Caco-2 (cell line): ENCODE data around the gene FAM89A. TPM values are rescaled to one million over a fixed set of nuclear protein-coding genes. Genes with fewer than 3 reads are reported as not detected.

ENCODE experiments used
- BruUV-seq: library from RNA; stranded (reverse); fragments of 400-500 nt; replicated peaks from 2 replicates; lab custom pipeline; 2021; lab: Mats Ljungman, UMichigan
- CTCF ChIA-PET: fragments of 300-600 bp; sonication (Branson Sonifier 250); formaldehyde crosslinking; loops from one replicate; lab custom pipeline; 2022; ENCODE audit warnings: antibody characterized with exemption; lab: Charles Lee
- POLR2A ChIA-PET: fragments of 300-600 bp; sonication (Branson Sonifier 250); formaldehyde crosslinking; loops from one replicate; lab custom pipeline; 2022; ENCODE audit warnings: antibody characterized with exemption; lab: Charles Lee
- DNase-seq, 2 experiments: peaks; one replicate each; pipeline versions ENCODE4 v3.0.0 to v3.0.0-alpha.2; 2020 to 2022
- H3K27me3 ChIP-seq: replicated peaks from 2 replicates; pipeline ENCODE4 v1.6.0; 2011; ENCODE audit warnings: low read length; ENCODE audit not compliant: control insufficient read depth, insufficient read depth
- H3K36me3 ChIP-seq: 2 replicates; pipeline ENCODE4 v1.5.1; 2011; ENCODE audit warnings: low read length; ENCODE audit not compliant: control insufficient read depth, insufficient read depth
- H3K4me1 ChIP-seq: fragments of 250-450 bp; sonication (Bioruptor Pico); 2 replicates; pipeline ENCODE4 v1.5.1; 2020; ENCODE audit warnings: mild to moderate bottlenecking
- H3K4me3 ChIP-seq: 2 replicates; pipeline ENCODE4 v1.5.1; 2011; ENCODE audit warnings: low read depth, mild to moderate bottlenecking, control low read depth, low read length
- H3K9me3 ChIP-seq: fragments of 250-450 bp; sonication (Bioruptor Pico); 2 replicates; pipeline ENCODE4 v1.5.1; 2020; ENCODE audit warnings: mild to moderate bottlenecking, moderate library complexity
- H3K27ac Mint-ChIP-seq: one replicate; pipeline ENCODE4 v1.8.0; 2022; ENCODE audit warnings: mixed read lengths; ENCODE audit not compliant: unreplicated experiment
- H3K27me3 Mint-ChIP-seq: one replicate; pipeline ENCODE4 v1.8.0; 2022; ENCODE audit warnings: mixed read lengths; ENCODE audit not compliant: insufficient read depth, unreplicated experiment
- H3K36me3 Mint-ChIP-seq: one replicate; pipeline ENCODE4 v1.8.0; 2022; ENCODE audit warnings: mild to moderate bottlenecking, mixed read lengths; ENCODE audit not compliant: insufficient read depth, unreplicated experiment
- H3K4me1 Mint-ChIP-seq: one replicate; pipeline ENCODE4 v1.8.0; 2022; ENCODE audit warnings: low read depth, mixed read lengths; ENCODE audit not compliant: unreplicated experiment
- H3K4me3 Mint-ChIP-seq: one replicate; pipeline ENCODE4 v1.8.0; 2022; ENCODE audit warnings: mild to moderate bottlenecking, moderate library complexity, mixed read lengths; ENCODE audit not compliant: unreplicated experiment
- H3K9me3 Mint-ChIP-seq: one replicate; pipeline ENCODE4 v1.8.0; 2022; ENCODE audit warnings: mixed read lengths; ENCODE audit not compliant: unreplicated experiment
- intact Hi-C: fragments of 100-400 bp; cut with micrococcal nuclease; formaldehyde crosslinking; loops from one replicate; pipeline ENCODE4 v1.10.0; 2022; ENCODE audit not compliant: unreplicated experiment
- total RNA-seq: library from RNA; stranded (reverse); gene quantifications from 2 replicates; pipeline ENCODE4 v1.2.3, GENCODE V29; 2022
- TF ChIP-seq, protein P1 (sequence below), 2 experiments: fragments of 200-600 bp in 1 of 2; IDR thresholded peaks; 1 replicate in 1 of 2; 2 replicates in 1 of 2; pipeline versions ENCODE4 v1.5.1 to v1.8.0; 2011 to 2022; ENCODE audit warnings: antibody characterized with exemption in 1 of 2, control low read depth in 1 of 2, inconsistent platforms in 1 of 2, low read depth in 1 of 2, low read length in 1 of 2, mild to moderate bottlenecking in 1 of 2, moderate library complexity in 1 of 2; ENCODE audit not compliant: insufficient read depth in 1 of 2, severe bottlenecking in 1 of 2, unreplicated experiment in 1 of 2

The FAM89A gene
- total RNA-seq, 1 experiment from 2014 or later = 44.2 TPM

GRCh38 chr1:230977761-230978490 is 62.1 kb downstream of the FAM89A start:
- peak overlapping the region; percentile 65 for H3K27ac Mint-ChIP-seq
- CTCF ChIA-PET = interaction anchor here (0.6 to 2.6 kb wide), 13 partner anchors 10 to 239 kb away, joined by 3 to 14 read pairs (median 4); no protein-coding TSS in a partner anchor

GRCh38 chr1:230976825-230977747 is 63.0 kb downstream of the FAM89A start:
- no peaks in the 10 kb centered on the region for H3K27me3 ChIP-seq
- no peak for DNase-seq
- ChIA-PET POLR2A (interaction anchor here (0.6 to 1.3 kb wide), 2 partner anchors 38 to 108 kb away, joined by 4 to 5 read pairs; no protein-coding TSS in a partner anchor), CTCF (interaction anchor here (2.6 kb wide), 1 partner anchor 9 kb away, joined by 14 read pairs; no protein-coding TSS in a partner anchor)
- intact Hi-C loops = no loop called here
- Mint-ChIP-seq H3K4me3 (no peak overlapping the region), H3K9me3 (no peaks in the 10 kb centered on the region), H3K36me3 (peaks cover 22% of the 10 kb centered on the region), H3K4me1 (peaks cover 25% of the 10 kb centered on the region), H3K27ac (peak overlapping the region; percentile 65), H3K27me3 (no peaks in the 10 kb centered on the region)
- TF ChIP-seq, protein P1, sequence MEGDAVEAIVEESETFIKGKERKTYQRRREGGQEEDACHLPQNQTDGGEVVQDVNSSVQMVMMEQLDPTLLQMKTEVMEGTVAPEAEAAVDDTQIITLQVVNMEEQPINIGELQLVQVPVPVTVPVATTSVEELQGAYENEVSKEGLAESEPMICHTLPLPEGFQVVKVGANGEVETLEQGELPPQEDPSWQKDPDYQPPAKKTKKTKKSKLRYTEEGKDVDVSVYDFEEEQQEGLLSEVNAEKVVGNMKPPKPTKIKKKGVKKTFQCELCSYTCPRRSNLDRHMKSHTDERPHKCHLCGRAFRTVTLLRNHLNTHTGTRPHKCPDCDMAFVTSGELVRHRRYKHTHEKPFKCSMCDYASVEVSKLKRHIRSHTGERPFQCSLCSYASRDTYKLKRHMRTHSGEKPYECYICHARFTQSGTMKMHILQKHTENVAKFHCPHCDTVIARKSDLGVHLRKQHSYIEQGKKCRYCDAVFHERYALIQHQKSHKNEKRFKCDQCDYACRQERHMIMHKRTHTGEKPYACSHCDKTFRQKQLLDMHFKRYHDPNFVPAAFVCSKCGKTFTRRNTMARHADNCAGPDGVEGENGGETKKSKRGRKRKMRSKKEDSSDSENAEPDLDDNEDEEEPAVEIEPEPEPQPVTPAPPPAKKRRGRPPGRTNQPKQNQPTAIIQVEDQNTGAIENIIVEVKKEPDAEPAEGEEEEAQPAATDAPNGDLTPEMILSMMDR (IDR thresholded peaks at IDR 0.05; ENCODE audit: insufficient read depth in 1 of 2, low read depth in 1 of 2, low read length in 1 of 2, severe bottlenecking in 1 of 2, unreplicated experiment in 1 of 2) = no peak
- no peaks in the 10 kb centered on the region for H3K9me3 ChIP-seq
- H3K4me1 ChIP-seq = peaks cover 34% of the 10 kb centered on the region
- H3K4me3 ChIP-seq = peak overlapping the region; percentile 96
- BruUV-seq = TSS peak; percentile 26
- 0 out of 2 replicates have a peak, but pooled peaks cover 1% of the 10 kb centered on the region for H3K36me3 ChIP-seq

More at GRCh38 chr1:230977761-230978490, 62.1 kb downstream of the FAM89A start:
- BruUV-seq = no TSS peak
- Mint-ChIP-seq H3K36me3 (peaks cover 22% of the 10 kb centered on the region), H3K4me3 (no peak overlapping the region), H3K27me3 (no peaks in the 10 kb centered on the region), H3K9me3 (no peaks in the 10 kb centered on the region), H3K4me1 (peaks cover 17% of the 10 kb centered on the region)
- intact Hi-C loops = loop anchor here (1.0 to 2.0 kb wide), 2 partner anchors 111 to 233 kb away; no protein-coding TSS in a partner anchor
- no peaks in the 10 kb centered on the region for H3K9me3 ChIP-seq
- TF ChIP-seq, protein P1 (IDR thresholded peaks at IDR 0.05; ENCODE audit: insufficient read depth in 1 of 2, low read depth in 1 of 2, low read length in 1 of 2, severe bottlenecking in 1 of 2, unreplicated experiment in 1 of 2) = no peak
- peaks cover 25% of the 10 kb centered on the region for H3K4me1 ChIP-seq
- 0 out of 2 replicates have a peak, but pooled peaks cover 1% of the 10 kb centered on the region for H3K36me3 ChIP-seq
- DNase-seq = peak in 1 of 2 experiments; percentile 48
- H3K27me3 ChIP-seq = no peaks in the 10 kb centered on the region
- H3K4me3 ChIP-seq = peak overlapping the region; percentile 96
- POLR2A ChIA-PET = interaction anchor here (1.3 to 1.6 kb wide), 2 partner anchors 39 to 109 kb away, joined by 5 to 7 read pairs; partner anchors contain the start of gene C1orf198

- peaks cover 41% of the 10 kb centered on the region for H3K4me1 ChIP-seq
- no peak overlapping the region for H3K27ac Mint-ChIP-seq
- no TSS peak for BruUV-seq
- H3K9me3 Mint-ChIP-seq = no peaks in the 10 kb centered on the region
- H3K36me3 ChIP-seq = peaks cover 4% of the 10 kb centered on the region
- peaks cover 22% of the 10 kb centered on the region for H3K36me3 Mint-ChIP-seq
- H3K4me1 Mint-ChIP-seq = peaks cover 31% of the 10 kb centered on the region
- CTCF ChIA-PET = no interaction called here
- intact Hi-C loops = no loop called here
- H3K27me3 ChIP-seq = no peaks in the 10 kb centered on the region
- no peaks in the 10 kb centered on the region for H3K27me3 Mint-ChIP-seq
- H3K4me3 ChIP-seq = no peak overlapping the region
- DNase-seq = no peak
- TF ChIP-seq, protein P1 (IDR thresholded peaks at IDR 0.05; ENCODE audit: insufficient read depth in 1 of 2, low read depth in 1 of 2, low read length in 1 of 2, severe bottlenecking in 1 of 2, unreplicated experiment in 1 of 2) = no peak
- H3K4me3 Mint-ChIP-seq = no peak overlapping the region
- H3K9me3 ChIP-seq = no peaks in the 10 kb centered on the region
- POLR2A ChIA-PET = interaction anchor here (0.6 kb wide), 1 partner anchor 108 kb away, joined by 4 read pairs; no protein-coding TSS in a partner anchor
Measured at GRCh38 chr1:230976360-230976759, 63.7 kb downstream of the FAM89A start.
